Measurements from ENCODE around the gene GRIK2.
"Not testable (repeated sequence)": the region's sequence is repeated elsewhere in the genome, so short reads cannot be mapped to it uniquely, and the experiment has no call there.

GRIK2 gene

DNA sequence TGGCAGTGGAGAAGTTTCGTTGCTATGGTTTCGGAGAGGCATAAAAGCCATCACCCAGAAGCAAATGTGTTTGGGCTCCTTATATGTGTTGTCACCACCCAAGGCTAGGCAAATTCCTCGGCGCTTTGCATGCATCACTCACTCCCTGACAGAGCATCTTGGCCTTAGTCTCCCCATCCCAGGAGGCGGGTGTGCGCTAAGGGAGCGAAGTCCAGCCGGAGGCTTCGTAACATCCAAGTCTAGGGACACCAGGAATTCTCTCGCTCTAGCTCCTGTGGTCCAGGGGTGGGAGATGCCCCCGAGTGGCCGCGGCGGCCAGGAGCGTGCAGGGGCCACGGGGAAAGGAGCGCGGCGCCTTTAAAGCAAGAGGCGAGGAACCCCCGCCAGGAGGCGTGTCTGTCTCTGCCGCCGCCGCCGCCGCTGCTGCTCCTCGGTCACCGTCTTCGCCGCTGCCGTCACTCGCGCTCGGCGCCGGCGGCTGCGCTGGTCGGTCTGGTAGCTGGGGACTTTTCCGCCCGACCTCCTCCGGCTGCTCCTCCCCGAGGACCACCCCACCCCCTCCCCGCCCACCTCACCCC is at the start of gene GRIK2:
TSS of gene GRIK2 (plus strand) at position 458 of the 578 bp plus-strand sequence.
- DNase-seq (ENCODE audit: low spot score), result peak; percentile 71

DNA sequence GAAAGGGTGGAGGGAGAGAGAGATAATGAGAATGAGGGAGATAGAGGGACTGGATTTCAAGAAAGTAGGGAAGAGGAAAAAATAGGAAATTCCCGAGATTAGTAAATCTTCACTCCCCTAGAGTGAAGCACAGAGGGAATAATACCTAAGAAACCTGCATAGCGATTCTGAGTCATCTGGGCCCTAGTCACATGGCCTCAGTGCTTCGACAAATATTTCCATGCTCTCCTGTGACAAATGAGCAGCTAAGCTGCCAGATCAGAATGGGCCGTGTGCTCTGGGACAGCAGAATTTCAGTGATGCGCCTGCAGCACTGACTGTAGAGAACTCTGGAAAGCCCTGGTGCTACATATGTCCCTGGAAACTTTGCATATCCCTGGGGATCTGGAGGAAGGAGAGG is 48.6 kb upstream of the GRIK2 start:
- no peak for DNase-seq (ENCODE audit: low spot score)

DNA sequence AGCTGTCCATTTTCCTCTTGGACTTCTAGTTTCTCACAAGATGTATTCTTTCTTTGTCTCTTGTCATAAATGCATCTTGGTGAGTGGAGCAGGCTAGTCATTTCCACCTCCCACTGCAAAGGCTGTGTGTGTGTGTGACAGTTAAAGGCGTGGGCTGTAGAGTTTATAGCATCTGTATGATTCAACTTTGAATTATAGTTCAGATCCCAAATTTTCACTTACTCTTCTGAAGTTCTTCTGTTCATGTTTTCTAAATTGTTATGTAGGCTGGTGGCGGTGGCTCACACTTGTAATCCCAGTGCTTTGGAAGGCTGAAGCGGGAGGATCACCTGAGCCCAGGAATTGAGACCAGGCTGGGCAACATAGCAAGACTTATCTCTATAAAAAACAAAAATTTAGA is 44.7 kb upstream of the GRIK2 start:
- no peak for DNase-seq (ENCODE audit: low spot score)

DNA sequence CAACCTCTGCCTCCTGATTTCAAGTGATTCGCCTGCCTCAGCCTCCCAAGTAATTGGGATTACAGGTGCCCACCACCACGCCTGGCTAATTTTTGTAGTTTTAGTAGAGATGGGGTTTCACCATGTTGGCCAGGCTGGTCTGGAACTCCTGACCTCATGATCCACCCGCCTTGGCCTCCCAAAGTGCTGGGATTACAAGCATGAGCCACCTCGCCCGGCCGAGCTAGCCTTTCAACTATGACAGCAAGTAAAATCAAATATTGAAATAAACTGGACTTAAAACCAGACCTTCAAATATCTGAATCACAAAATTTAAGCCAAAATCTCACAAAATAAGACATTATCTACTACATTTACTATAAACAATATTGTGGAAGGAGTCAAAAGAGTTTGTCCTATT is 42.9 kb upstream of the GRIK2 start:
- not testable (repeated sequence) for DNase-seq (ENCODE audit: low spot score)

DNA sequence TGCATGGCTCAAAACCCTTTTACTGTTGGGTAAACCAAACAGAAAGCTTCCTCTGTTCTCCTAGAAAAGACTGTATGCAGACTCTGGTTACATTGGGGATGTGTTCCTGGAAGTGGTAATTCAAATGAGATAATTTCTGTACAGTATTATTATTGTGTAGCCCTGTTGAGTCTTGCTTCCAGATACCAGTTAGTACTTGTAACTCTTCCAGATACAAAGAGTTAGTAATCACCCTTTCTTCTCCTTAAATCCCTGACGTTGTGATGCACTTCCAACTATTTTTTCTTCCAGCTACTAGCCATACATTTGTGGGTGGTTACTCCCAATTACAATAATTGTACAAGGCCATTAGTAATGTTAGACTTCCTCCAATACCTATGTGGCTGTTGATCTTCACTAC is 42.3 kb upstream of the GRIK2 start:
- no peak for DNase-seq (ENCODE audit: low spot score)

DNA sequence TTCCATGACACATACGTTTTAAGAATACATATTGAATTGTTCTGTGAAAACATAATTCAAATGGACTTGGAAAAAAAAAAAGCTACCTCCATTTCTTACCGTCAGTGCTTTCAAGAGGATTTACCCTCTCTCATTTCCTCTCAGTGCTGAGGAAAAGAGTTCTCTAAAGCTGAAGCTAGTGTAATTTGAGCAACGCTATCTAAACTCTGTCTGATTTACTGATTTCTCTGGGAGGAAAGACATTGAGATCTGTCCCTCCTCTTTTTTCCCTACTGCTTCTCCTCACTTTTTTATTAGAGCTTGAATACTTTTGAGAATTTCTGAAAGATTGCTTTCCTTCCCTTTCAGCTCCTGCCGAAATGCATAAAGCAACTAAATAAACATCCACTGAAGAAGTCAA is 41.2 kb upstream of the GRIK2 start:
- DNase-seq (ENCODE audit: low spot score), result no peak

DNA sequence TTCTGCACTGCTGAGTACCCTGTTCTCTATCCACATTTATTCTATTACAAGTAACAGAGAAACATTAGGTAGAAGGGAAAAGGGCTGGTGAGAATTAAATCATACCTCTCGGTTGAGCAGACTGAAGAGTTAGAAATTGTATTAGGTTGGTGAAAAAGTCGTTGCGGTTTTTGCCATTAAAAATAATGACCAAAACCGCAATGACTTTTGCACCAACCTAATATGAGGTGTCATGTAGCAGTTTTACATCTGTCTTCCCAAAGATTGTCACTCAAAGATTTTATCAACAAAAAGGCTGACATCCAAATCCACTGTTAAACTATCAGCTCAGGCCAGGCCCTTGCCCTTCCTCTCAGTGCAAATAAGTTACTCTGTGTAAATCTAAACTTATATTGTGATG is 28.3 kb upstream of the GRIK2 start:
- no peak for DNase-seq (ENCODE audit: low spot score)

DNA sequence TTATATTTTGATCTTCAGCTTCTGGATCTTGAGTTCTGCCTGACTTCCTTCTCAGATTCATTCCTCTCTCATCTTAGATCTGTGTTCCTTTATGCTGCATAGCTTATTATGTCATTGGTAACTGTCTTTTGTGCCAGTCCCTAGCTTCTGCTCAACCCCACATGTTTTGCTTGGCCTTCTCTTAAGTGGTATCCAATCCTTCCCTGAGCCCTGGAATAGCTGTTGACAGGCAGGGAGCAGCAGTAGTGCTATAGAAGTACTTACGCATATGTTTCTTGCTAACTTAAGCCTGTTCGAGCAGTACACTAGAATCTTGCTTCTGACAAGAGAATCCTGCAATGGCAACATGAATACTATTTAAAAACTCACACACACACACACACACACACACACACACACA is 13.6 kb upstream of the GRIK2 start:
- no peak for DNase-seq (ENCODE audit: low spot score)

DNA sequence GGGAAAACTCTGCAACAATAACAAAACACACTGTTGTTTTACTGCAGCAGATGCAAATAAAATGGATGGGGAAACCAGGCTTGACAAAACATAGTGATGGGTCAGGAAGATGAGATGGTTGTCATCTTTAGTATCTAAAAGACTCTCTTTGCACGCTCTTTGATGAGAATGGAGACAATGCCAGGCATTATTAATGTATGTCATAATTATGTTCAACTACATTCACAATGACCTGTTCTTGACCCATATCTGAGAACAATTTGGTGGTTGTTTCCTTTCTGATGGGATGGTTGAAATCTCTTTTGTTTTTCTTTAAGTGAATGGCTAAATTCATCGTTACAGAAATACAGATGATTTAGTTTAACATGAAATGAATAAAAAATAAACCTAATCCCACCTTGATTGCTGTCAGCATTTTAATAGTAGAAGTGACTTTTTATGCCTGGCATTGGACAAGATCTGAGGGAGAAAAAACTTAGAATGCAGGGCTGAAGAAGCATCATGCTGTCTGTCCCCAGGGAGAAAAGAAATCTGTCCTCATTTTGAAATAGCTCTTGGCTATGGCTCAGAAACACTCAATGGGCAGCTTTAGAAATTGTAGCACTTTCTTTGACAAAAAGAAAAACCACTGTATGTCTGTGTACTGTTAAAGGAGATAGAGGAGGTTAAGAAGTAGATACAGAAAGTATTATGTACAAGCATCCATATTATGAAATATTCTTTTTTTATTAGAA is 12.4 kb upstream of the GRIK2 start:
- no peak for DNase-seq (ENCODE audit: low spot score)

DNA sequence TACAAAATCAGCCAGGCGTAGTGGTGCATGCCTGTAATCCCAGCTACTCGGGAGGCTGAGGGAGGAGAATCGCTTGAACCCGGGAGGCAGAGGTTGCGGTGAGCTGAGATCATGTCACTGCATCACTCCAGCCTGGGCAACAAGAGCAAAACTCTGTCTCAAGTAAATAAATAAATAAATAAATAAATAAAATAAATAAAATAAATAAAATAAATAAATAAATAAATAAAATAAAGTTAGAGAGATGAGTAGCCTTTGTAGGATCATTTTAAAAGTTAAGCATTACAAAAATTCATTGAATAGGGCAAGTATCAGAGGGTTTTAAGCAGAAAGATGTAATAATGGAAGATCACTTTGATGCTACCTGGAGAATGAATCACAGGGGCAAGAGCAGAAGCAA is 9.8 kb upstream of the GRIK2 start:
- DNase-seq (ENCODE audit: low spot score), result not testable (repeated sequence)

DNA sequence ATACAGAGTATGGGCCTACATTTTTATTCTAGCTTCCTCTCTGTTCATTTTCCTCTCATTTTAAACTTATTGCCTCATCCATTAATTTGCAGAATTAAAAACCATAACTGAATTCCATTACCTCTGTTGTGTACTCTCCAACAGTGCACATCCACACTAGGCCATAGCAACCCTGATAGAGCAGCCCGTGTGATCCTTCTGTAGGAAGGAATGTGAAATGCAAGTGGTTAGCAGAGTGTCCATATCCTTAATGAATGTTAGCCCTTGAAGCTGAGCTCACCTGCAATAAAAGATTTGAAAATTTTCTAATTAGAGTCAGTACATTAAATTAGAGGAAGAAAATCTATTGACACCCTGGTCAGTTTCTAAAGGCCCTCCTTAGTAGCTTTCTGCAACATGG is 6.5 kb upstream of the GRIK2 start:
- DNase-seq (ENCODE audit: low spot score), result no peak

DNA sequence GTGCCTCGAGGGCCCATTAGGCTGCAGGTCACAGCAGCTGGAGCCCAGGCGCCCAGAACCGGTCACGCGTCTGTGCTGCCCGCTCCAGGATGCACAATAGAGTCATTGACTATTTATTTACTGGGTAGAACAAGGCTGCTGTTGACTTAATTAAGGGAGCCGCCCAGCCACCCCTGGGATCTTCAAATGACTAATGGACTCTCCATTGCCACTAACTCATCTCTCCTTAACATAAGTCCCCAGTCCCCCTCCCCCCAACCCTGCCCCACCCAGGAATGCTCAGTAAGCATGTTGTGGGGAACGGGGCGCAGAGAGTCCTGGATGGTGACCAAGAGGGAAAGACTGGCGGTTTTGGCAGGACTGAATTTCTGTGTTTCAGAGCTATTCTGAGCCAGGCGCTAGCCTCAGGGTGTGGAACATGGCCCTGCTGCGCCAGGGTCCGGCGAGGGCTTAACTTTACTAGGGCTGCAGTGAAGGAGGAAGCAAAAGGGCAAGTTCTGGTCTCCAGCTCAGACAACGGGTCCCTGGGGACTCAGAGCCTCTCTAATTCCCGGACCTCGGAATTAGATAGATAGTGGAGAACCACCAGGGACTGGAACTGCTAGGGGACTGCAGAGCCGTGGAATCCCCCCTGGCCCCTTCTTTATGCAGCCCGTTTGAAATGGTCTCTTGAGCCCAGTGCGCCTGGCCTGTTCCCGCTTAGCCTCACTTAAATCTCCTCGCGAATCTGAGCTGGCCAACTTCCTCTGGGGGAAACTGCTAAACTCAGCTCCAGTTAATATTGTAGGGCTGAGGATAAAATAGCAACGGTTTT is 1.5 kb upstream of the GRIK2 start:
- peak; percentile 50 for DNase-seq (ENCODE audit: low spot score)

DNA sequence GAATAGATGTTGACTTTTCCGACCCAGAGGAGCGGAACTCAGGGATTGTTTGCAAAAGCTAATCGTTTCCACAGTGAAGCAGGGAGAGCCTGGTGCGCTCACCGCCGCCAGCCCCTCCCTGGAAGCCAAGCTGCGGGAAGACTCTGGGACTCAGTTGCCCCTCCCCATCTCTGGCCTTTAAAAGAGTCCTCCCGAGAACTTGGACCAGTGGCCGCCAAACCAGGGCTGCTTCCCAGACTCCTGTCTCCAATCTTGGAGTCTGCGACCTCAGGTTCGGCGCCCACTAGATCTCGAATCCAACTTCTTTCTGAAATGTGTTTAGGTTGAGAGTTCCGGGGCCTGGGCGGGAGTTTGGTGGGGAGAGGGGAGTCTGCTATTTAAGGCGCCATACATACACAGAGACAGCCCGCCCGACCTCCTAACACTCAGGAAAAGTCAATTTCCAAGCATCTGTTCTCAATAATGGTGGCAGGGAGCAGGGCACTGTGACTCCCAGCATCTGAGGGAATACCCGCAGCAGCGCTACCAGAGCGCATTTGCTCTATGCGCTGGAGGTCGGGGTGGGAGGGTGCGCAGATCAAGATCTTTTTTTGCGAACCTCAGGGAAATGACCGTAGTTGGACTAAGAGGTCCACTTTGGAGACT is 800 bp upstream of the GRIK2 start:
- peak; percentile 38 for DNase-seq (ENCODE audit: low spot score)

DNA sequence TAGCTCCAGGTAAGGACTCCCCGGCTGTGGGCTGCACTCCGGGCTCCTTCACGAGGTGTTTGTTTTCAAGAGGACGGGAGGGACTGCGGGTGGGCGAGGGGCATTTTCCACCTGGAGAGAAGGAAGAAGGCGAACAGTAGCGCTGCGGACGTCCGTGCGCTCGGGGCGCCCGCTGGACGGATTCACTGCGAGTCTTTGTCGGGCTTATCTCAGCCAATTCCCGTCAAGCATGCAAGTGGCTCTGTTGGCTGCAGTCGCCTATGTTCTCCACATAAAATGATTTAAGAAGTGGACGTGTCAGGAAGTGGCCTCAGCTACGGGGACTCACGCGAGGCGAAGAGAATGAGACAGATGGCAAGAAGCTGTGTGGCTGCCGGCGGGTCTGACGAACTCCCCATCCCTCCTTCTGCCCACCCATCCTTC is 332 bp downstream of the GRIK2 start:
- peak; percentile 73 for DNase-seq (ENCODE audit: low spot score)

DNA sequence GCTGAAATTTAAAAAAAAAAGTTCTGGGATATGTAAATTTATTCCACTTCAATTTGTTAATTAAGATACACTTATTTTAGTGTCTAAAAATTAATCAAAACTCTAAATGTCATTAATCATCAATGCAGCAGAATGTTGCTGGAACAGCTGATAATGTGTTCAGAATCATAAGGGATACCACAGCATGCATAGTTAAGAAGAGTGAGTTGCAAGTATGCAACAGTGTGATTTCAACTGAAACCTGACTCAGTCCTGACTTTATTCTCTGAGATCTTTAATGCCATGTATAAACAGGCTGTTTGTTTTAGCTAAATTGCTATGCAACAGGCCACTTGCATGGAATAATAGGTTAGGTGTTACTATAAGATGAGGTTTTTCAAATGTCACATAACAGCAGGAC is 1.4 kb downstream of the GRIK2 start:
- peak; percentile 60 for DNase-seq (ENCODE audit: low spot score)

DNA sequence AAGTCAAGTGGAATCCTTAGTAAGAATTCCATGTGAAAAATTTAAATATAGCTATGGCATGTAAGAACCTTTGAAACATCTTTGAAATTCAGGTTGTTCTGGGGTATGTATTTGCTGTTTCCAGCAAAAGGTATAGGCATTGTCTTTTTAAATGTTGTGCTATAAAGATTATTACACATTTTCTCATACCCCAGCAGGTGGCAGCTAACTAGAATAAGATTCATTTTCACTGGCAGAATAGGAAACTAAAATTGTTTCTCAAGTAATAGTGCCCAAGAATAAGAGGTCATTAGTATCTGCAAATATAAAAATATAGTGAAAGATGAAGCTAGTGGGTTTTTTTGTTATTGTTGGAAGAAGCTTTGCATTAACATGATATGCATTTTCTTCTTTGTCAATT is 1.8 kb downstream of the GRIK2 start:
- no peak for DNase-seq (ENCODE audit: low spot score)

DNA sequence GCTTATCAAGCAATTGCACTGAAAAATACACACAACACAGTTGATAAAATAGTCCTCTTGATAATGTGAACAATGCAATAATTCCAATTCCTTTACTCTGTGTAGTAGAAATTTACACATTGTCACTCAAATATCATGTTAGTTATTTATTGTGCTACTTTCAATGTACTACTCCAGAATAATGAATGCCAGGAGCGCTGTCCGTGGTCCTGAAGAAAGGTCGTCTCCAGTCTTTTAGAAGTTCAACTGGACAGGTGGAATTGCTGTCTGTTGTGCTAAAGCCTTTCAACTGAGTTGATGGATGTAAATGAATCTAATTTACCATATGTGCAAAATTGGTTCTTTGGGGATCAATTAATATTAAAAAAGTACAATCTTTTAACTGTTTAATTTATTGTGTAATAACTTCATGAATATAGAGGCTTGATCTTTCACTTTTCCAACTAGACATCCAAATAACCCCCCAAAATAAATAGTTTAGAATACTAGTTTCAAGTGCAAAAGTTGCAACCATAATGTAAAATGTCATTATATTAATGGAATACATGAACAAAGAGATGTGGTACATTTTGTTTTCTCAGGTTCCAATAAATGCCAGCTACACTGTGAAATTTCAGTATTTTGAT is 3.2 kb downstream of the GRIK2 start:
- DNase-seq (ENCODE audit: low spot score), result peak; percentile 65

DNA sequence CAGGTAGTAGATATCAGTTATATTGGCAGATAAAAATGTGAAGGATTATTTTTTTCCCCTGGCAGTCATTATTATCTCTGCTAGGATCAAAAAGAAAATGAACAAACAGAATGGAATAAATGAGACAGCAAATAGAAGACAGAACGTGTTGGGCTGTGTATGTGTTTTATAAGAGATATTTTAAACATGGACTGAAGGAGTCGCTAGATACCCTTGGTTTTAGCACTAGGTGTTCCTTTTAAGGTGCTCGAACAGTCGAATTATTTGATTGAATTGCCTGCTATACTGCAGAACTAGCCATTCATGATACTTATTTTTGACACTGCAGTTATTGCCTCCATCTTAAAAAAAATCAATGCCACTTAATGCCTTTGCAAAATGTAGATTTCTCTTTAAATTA is 3.7 kb downstream of the GRIK2 start:
- peak; percentile 91 for DNase-seq (ENCODE audit: low spot score)

DNA sequence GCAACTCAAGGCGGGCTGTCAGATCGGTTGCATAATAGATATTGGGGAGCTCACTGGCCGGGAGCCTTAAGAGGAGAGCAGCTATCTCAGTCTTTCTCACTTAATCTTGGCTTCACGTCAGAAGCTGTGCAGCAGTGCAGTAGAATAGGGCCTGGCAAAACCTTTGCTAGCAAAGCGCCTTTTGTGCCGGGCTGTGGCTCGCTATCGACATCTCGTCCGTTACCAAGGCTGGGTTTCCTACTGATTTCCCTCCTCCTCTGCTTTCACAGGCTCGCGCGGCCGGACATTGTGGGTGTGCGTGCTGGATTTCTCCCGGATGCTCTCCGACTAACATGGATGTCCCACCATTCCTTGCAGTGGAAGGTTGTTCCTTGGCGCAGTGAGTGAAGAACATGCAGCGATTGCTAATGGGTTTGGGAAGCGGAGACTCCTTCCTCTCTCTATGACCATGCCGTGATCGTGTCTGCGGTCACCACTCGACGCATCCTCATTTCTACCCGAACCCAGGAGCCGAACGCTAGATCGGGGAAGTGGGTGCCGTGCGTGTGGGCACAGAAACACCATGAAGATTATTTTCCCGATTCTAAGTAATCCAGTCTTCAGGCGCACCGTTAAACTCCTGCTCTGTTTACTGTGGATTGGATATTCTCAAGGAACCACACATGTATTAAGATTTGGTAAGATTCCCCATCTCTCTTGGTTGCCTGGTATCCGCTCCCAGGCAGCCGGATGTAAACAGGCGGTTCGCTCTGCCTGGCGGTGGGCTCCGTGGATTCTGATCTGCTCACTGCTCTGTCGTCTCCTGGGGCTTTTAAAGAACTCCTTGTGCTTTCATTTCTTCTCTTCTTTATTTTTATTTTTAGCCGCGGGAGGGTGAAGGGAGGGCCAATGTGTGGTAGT is 5.5 kb downstream of the GRIK2 start:
- peak; percentile 80 for DNase-seq (ENCODE audit: low spot score)

DNA sequence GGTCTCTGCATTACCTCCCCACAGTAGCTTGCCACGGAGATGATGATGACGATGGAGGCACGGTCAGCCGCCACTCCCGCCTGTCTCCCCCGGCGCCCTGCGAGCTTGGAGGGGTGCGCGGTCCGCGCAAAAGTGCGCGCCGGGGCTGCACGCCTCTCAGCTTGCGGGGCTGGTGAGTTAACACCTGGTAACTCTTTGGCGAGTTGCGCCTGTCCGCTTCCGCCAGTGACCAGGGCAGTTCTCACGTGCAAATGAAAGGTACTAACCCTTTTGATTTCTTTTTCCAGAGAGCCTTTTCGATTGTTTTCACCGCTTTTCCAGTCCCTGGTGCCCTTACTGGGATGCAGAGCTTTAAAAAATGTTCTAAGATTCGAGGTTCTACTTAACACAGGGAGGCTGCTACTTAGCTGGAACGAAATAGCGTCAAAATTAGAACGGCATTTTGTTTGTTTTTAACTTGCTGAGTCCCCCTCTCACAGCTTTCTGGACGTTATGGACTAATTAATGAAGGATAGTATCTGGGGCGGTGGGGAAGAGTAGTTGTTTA is 6.2 kb downstream of the GRIK2 start:
- DNase-seq (ENCODE audit: low spot score), result peak; percentile 37
